GM13976 (cell line): ENCODE data around the gene BTBD7.

Experiments
- DNase-seq: peaks from one replicate; pipeline ENCODE4 v3.0.0; 2012; ENCODE audit warnings: low spot score
- in situ Hi-C: fragments of 300-500 bp; cut with MboI; formaldehyde crosslinking; loops from one replicate; pipeline ENCODE4 v1.12.0; 2022; ENCODE audit warnings: low sequenced_read_pairs, mixed read lengths, inconsistent platforms; ENCODE audit not compliant: unreplicated experiment
- TF ChIP-seq, protein P1 (sequence below): IDR thresholded peaks from 2 replicates; pipeline ENCODE4 v1.5.1; 2012; ENCODE audit warnings: borderline replicate concordance, mild to moderate bottlenecking; ENCODE audit not compliant: insufficient read depth; ENCODE audit errors: extremely low read depth, missing control alignments, control extremely low read depth

The BTBD7 gene

DNA sequence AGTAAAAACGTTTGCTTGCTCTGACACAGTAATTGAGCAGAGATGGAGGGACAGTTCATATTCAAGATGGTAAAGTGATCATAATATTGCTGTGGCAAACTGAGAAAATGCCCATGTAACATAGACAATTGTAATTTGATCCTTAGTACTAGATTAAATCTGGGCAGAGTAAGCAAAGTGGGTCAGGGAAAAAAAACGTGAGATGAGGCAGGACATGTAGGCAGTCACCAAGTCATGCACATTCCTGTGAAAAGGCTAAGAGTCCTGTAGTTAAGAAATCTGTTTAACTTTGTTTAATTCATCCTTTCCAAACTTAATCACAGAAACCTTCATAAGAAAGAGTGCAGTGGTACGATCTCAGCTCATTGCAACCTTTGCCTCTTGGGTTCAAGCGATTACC lies 16.1 kb downstream of the BTBD7 start:
- TF ChIP-seq, protein P1, sequence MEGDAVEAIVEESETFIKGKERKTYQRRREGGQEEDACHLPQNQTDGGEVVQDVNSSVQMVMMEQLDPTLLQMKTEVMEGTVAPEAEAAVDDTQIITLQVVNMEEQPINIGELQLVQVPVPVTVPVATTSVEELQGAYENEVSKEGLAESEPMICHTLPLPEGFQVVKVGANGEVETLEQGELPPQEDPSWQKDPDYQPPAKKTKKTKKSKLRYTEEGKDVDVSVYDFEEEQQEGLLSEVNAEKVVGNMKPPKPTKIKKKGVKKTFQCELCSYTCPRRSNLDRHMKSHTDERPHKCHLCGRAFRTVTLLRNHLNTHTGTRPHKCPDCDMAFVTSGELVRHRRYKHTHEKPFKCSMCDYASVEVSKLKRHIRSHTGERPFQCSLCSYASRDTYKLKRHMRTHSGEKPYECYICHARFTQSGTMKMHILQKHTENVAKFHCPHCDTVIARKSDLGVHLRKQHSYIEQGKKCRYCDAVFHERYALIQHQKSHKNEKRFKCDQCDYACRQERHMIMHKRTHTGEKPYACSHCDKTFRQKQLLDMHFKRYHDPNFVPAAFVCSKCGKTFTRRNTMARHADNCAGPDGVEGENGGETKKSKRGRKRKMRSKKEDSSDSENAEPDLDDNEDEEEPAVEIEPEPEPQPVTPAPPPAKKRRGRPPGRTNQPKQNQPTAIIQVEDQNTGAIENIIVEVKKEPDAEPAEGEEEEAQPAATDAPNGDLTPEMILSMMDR, result no peak
- DNase-seq, result no peak
- in situ Hi-C loops, result no loop called here

DNA sequence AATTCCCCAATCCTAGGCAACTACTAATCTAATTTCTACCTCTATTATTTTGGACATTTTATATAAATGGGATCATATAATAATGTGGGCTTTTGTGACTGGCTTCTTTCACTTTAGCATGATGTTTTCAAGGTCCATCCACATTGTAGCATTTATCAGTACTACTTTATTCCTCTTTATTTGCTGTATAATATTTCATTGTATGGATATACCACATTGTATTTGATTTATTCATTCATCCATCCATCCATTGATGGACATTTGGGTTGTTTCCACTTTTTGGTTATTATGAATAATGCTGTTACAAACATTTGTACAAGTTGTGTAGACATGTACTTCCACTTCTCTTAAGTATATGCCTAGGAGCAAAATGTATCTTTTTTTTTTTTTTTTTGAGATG lies 17.3 kb downstream of the BTBD7 start:
- DNase-seq, result no peak
- in situ Hi-C loops, result no loop called here
- TF ChIP-seq, protein P1, result no peak

DNA sequence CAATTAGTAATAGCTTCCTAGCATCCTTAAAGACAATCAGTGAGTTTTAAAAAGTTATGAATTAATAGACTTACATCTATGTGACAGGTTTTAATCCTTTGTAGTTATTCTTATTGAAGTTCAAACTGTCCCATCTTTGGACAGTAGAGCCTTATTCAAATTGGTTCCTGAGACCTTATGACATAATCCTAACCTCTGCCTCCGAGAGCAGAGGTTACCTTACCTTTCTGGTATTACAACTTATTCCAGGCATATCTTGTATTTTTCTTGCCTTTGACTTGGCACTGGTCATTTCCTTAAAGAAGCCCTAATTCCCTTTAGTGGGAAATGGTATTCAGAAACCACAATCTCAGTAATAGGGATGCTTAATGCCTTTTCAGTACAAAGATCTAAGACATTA lies 21.8 kb downstream of the BTBD7 start:
- TF ChIP-seq, protein P1, result no peak
- in situ Hi-C loops, result no loop called here
- no peak for DNase-seq

DNA sequence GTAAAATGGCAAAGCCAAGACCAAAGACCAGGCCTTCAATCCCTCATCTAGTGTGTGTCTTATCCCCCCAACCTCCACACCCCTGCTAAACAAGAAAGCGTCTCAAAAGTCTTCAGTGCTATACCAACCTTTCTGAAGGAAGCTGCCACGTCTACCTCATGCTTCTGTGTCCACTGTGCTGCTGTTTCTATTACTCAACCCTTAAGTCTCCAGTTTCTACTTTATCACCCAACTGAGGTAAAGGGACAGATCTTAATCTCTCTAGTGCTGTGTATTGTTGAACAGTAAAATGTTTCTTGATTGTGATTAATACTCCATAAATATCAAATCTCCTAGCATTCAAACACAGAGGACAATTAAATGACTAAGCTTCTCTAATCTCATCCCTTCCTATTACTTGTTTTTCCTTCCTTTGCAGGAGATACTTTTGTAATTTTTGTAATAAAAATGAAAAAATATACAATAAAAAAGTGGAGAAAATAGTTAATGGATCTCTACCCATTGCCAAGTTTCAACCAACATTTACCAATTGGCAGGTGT lies 23.3 kb downstream of the BTBD7 start:
- TF ChIP-seq, protein P1, result no peak
- in situ Hi-C loops, result no loop called here
- no peak for DNase-seq

DNA sequence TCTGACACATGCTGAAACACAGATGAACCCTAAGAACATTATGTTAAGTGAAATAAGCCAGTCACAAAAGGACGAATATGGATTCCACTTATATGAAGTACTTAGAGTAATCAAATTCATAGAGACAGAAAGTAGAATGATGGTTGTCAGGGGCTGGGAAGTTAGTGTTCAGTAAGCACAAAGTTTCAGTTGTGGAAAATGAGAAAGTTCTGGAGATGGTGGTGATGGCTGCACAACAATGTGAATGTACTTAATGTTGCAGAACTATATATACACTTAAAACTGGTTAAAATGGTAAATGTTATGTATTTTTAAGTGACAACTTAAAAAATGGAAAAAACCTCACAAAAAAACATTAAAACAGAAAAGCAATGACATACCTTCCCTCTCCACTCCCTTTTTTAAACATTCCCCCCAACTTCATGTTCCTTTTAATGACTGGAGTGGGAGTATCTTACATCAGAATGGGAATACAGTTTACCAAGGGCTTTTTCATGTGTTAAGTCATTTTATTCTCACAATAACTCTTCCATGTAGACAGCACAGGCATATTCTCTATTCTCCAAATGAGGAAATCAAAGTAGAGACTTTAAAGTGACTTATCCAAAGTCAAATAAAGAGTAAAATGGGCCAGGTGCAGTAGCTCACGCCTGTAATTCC lies 24.0 kb downstream of the BTBD7 start:
- no peak for DNase-seq
- TF ChIP-seq, protein P1, result no peak
- in situ Hi-C loops, result no loop called here

DNA sequence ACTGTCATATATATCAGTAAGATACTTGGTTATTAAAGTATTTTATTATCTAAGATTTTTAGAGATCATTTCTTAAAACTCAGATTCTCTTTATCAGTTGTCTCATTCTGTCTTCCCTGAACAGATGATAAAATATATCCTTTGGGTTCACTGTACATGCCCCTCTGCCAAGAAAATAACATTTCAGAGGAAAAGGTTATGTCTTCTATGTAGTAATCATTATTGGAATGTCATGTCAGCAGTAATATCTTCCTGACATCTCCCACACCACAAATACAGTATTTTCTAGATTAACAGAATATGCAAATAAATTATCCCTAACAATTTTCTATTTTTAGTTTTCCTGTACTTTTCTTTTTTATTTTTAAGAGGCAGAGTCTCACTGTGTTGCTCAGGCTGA lies 26.0 kb downstream of the BTBD7 start:
- DNase-seq, result no peak
- TF ChIP-seq, protein P1, result no peak
- in situ Hi-C loops, result no loop called here

DNA sequence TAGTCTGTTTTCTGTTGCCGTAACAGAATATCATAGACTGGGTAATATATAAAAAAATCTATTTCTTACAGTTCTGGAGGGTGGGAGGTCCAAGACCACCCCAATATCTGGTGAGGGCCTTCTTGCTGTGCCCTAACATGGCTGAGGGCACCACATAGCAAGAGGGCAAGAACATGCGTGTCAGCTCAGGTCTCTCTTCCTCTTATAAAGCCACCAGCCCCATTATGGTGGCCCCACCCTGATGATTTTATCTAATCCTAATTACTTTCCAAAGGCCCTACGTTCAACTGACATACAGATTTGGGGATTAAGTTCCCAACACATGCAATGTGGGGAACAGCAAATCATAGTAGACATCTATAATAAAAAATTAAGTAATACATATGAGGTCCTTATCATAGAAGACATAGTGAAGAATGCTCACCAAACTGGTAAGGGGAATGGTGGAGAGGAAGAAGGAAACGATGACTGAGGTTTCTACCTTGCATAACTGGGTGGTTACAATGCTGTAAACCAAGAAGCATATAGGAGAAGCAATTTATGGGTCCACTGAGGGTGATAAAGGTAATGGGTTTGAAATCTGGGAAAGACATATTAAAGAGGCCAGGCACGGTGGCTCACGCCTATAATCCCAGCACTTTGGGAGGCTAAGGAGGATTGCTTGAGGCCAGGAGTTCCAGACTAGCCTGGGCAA lies 27.0 kb downstream of the BTBD7 start:
- in situ Hi-C loops, result no loop called here

More for the DNA sequence above, 27.0 kb downstream of the BTBD7 start:
- TF ChIP-seq, protein P1, result no peak
- no peak for DNase-seq
